Measurements from ENCODE around the gene ATP5F1E.

Gene ATP5F1E

GRCh38 chr20:59001068-59001448, 31.1 kb downstream of the ATP5F1E start:
- H3K27me3 ChIP-seq: no peaks in the 10 kb centered on the region
- no peak overlapping the region for H3K27ac ChIP-seq
- peaks cover 0 to 33% (median 26%) of the 10 kb centered on the region in 4 donors for H3K4me1 ChIP-seq
- TF ChIP-seq CTCF (IDR thresholded peaks at IDR 0.05): no peak
- H3K36me3 ChIP-seq: peaks cover 27 to 68% (median 55%) of the 10 kb centered on the region in 3 donors
- DNase-seq: no peak
- intact Hi-C loops (cut with DNase I; ENCODE audit: low total_unique reads): no loop called here
- no peaks in the 10 kb centered on the region for H3K9me3 ChIP-seq
- H3K4me3 ChIP-seq: no peak overlapping the region

GRCh38 chr20:59000326-59000725, 31.8 kb downstream of the ATP5F1E start:
- H3K27me3 ChIP-seq: no peaks in the 10 kb centered on the region
- H3K36me3 ChIP-seq: peaks cover 33 to 75% (median 62%) of the 10 kb centered on the region in 3 donors
- no peaks in the 10 kb centered on the region for H3K9me3 ChIP-seq
- no peak for TF ChIP-seq CTCF (IDR thresholded peaks at IDR 0.05)
- peaks cover 0 to 26% (median 19%) of the 10 kb centered on the region in 4 donors for H3K4me1 ChIP-seq
- DNase-seq: no peak
- intact Hi-C loops (cut with DNase I; ENCODE audit: low total_unique reads): no loop called here
- H3K27ac ChIP-seq: no peak overlapping the region
- no peak overlapping the region for H3K4me3 ChIP-seq

GRCh38 chr20:58998656-58999055, 33.5 kb downstream of the ATP5F1E start:
- intact Hi-C loops (cut with DNase I; ENCODE audit: low total_unique reads): no loop called here
- Histone ChIP-seq H3K4me3 (no peak overlapping the region), H3K27me3 (no peaks in the 10 kb centered on the region), H3K36me3 (peaks cover 46 to 92% (median 79%) of the 10 kb centered on the region in 3 donors), H3K4me1 (peaks cover 0 to 9% (median 5%) of the 10 kb centered on the region in 4 donors), H3K27ac (no peak overlapping the region), H3K9me3 (no peaks in the 10 kb centered on the region)
- no peak for TF ChIP-seq CTCF (IDR thresholded peaks at IDR 0.05)
- no peak for DNase-seq

GRCh38 chr20:58997141-58997770, 34.9 kb downstream of the ATP5F1E start:
- intact Hi-C loops (cut with DNase I; ENCODE audit: low total_unique reads): no loop called here
- TF ChIP-seq CTCF (IDR thresholded peaks at IDR 0.05): no peak
- no peaks in the 10 kb centered on the region for H3K9me3 ChIP-seq
- H3K4me3 ChIP-seq: no peak overlapping the region
- no peaks in the 10 kb centered on the region for H3K27me3 ChIP-seq
- no peaks in the 10 kb centered on the region for H3K4me1 ChIP-seq
- no peak for DNase-seq
- H3K27ac ChIP-seq: no peak overlapping the region
- peaks cover 56 to 100% (median 92%) of the 10 kb centered on the region in 3 donors for H3K36me3 ChIP-seq

GRCh38 chr20:58996226-58996611, 35.9 kb downstream of the ATP5F1E start:
- Histone ChIP-seq H3K4me3 (no peak overlapping the region), H3K27me3 (no peaks in the 10 kb centered on the region), H3K36me3 (peaks cover 63 to 100% (median 93%) of the 10 kb centered on the region in 3 donors), H3K4me1 (no peaks in the 10 kb centered on the region), H3K27ac (no peak overlapping the region), H3K9me3 (no peaks in the 10 kb centered on the region)
- TF ChIP-seq CTCF (IDR thresholded peaks at IDR 0.05): no peak
- no peak for DNase-seq
- intact Hi-C loops (cut with DNase I; ENCODE audit: low total_unique reads): no loop called here

Measured in tibial artery (tissue), 4 donors.